Measurements from ENCODE around the gene STPG1.

Gene STPG1

GRCh38 chr1:24362982-24363614 is 50.5 kb downstream of the STPG1 start:
- Histone ChIP-seq H3K4ac (ENCODE audit: low read depth in 1 of 2, low read length in 2 of 2) (no peak overlapping the region), H4K91ac (ENCODE audit: low read length) (no peak overlapping the region), H3K23ac (ENCODE audit: low read length in 2 of 2) (no peak overlapping the region), H3K79me1 (replicated peaks; ENCODE audit: low read length, poor library complexity, severe bottlenecking) (no peaks in the 10 kb centered on the region), H2AFZ (ENCODE audit: low read depth, low read length) (no peak overlapping the region), H3K36me3 (ENCODE audit: control insufficient read depth in 1 of 2, insufficient read depth in 2 of 2, low read depth in 1 of 2, low read length in 2 of 2) (peaks cover 3 to 6% of the 10 kb centered on the region in 2 experiments), H3K14ac (ENCODE audit: low read length in 2 of 2) (no peak overlapping the region), H3K4me1 (ENCODE audit: control insufficient read depth, insufficient read depth, low read depth, low read length) (peaks cover 14% of the 10 kb centered on the region), H3K18ac (ENCODE audit: low read depth in 1 of 2, low read length in 2 of 2) (no peak overlapping the region), H3K9ac (ENCODE audit: low read length) (no peak overlapping the region), H2BK12ac (ENCODE audit: low read length in 2 of 2) (no peak overlapping the region), H2BK15ac (ENCODE audit: low read depth, poor library complexity, severe bottlenecking) (no peak overlapping the region), H3K4me2 (ENCODE audit: low read length, poor library complexity, severe bottlenecking) (no peak overlapping the region), H3K4me3 (ENCODE audit: insufficient read depth in 1 of 2, low read depth in 1 of 2, low read length in 2 of 2) (no peak overlapping the region), H2BK5ac (ENCODE audit: low read depth, low read length, poor library complexity, severe bottlenecking) (no peak overlapping the region), H3K27ac (ENCODE audit: low read length, poor library complexity, severe bottlenecking) (no peak overlapping the region), H3K27me3 (ENCODE audit: control insufficient read depth in 1 of 2, insufficient read depth in 1 of 2, low read length in 2 of 2) (peaks cover 0 to 7% of the 10 kb centered on the region in 2 experiments), H2AK5ac (ENCODE audit: low read length, severe bottlenecking) (no peak overlapping the region), H2BK120ac (ENCODE audit: low read depth, low read length) (no peak overlapping the region), H4K8ac (ENCODE audit: low read length) (no peak overlapping the region), H3K9me3 (ENCODE audit: control insufficient read depth, low read length) (no peaks in the 10 kb centered on the region)
- 68% methylated on average over 3 of the region's 4 CpGs for WGBS
- DNase-seq, result peak; percentile 73

GRCh38 chr1:24362396-24362795 is 51.2 kb downstream of the STPG1 start:
- H4K91ac ChIP-seq (ENCODE audit: low read length), result no peak overlapping the region
- no peak overlapping the region for H3K18ac ChIP-seq (ENCODE audit: low read depth in 1 of 2, low read length in 2 of 2)
- H3K9ac ChIP-seq (ENCODE audit: low read length), result no peak overlapping the region
- no peak overlapping the region for H3K23ac ChIP-seq (ENCODE audit: low read length in 2 of 2)
- peaks cover 0 to 7% of the 10 kb centered on the region in 2 experiments for H3K27me3 ChIP-seq (ENCODE audit: control insufficient read depth in 1 of 2, insufficient read depth in 1 of 2, low read length in 2 of 2)
- H3K4me2 ChIP-seq (ENCODE audit: low read length, poor library complexity, severe bottlenecking), result no peak overlapping the region
- H2BK12ac ChIP-seq (ENCODE audit: low read length in 2 of 2), result no peak overlapping the region
- no peak overlapping the region for H2AFZ ChIP-seq (ENCODE audit: low read depth, low read length)
- H2BK15ac ChIP-seq (ENCODE audit: low read depth, poor library complexity, severe bottlenecking), result no peak overlapping the region
- H2BK5ac ChIP-seq (ENCODE audit: low read depth, low read length, poor library complexity, severe bottlenecking), result no peak overlapping the region
- WGBS, result 97% methylated on average over 1 of the region's 2 CpGs
- H4K8ac ChIP-seq (ENCODE audit: low read length), result no peak overlapping the region
- H3K4me1 ChIP-seq (ENCODE audit: control insufficient read depth, insufficient read depth, low read depth, low read length), result peaks cover 14% of the 10 kb centered on the region
- H2AK5ac ChIP-seq (ENCODE audit: low read length, severe bottlenecking), result peak overlapping the region; percentile 46
- DNase-seq, result no peak
- no peak overlapping the region for H3K4me3 ChIP-seq (ENCODE audit: insufficient read depth in 1 of 2, low read depth in 1 of 2, low read length in 2 of 2)
- no peaks in the 10 kb centered on the region for H3K9me3 ChIP-seq (ENCODE audit: control insufficient read depth, low read length)
- no peak overlapping the region for H3K4ac ChIP-seq (ENCODE audit: low read depth in 1 of 2, low read length in 2 of 2)
- no peak overlapping the region for H2BK120ac ChIP-seq (ENCODE audit: low read depth, low read length)
- H3K27ac ChIP-seq (ENCODE audit: low read length, poor library complexity, severe bottlenecking), result no peak overlapping the region
- H3K14ac ChIP-seq (ENCODE audit: low read length in 2 of 2), result no peak overlapping the region
- peaks cover 5 to 14% of the 10 kb centered on the region in 2 experiments for H3K36me3 ChIP-seq (ENCODE audit: control insufficient read depth in 1 of 2, insufficient read depth in 2 of 2, low read depth in 1 of 2, low read length in 2 of 2)
- H3K79me1 ChIP-seq (replicated peaks; ENCODE audit: low read length, poor library complexity, severe bottlenecking), result no peaks in the 10 kb centered on the region

DNA sequence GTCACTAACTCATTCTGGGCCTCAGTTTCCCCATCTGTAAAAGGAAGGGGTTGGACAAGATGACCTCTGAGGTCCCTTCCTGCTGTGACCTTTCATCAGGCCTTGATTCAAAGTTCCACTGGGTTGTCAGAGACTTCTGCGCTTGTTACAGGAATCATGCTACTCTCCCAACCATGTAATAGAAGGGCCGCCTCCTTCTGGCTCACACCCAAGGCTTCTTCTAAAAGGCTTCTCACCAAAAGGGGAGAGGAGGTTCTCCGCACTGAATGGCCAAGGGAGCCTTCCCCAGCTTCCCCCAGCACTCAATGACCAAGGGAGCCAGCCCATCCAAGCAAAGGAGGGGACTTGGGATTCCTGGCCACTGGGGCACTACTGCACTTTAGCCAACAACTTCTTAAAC is 51.8 kb downstream of the STPG1 start:
- no peak overlapping the region for H2BK120ac ChIP-seq (ENCODE audit: low read depth, low read length)
- DNase-seq, result no peak
- H3K14ac ChIP-seq (ENCODE audit: low read length in 2 of 2), result no peak overlapping the region
- 95% methylated on average over 3 of the region's 3 CpGs for WGBS
- H4K8ac ChIP-seq (ENCODE audit: low read length), result no peak overlapping the region
- no peak overlapping the region for H2BK5ac ChIP-seq (ENCODE audit: low read depth, low read length, poor library complexity, severe bottlenecking)
- H4K91ac ChIP-seq (ENCODE audit: low read length), result no peak overlapping the region
- no peaks in the 10 kb centered on the region for H3K79me1 ChIP-seq (replicated peaks; ENCODE audit: low read length, poor library complexity, severe bottlenecking)
- H3K9ac ChIP-seq (ENCODE audit: low read length), result no peak overlapping the region
- H3K4ac ChIP-seq (ENCODE audit: low read depth in 1 of 2, low read length in 2 of 2), result no peak overlapping the region
- peaks cover 14% of the 10 kb centered on the region for H3K4me1 ChIP-seq (ENCODE audit: control insufficient read depth, insufficient read depth, low read depth, low read length)
- no peak overlapping the region for H2AFZ ChIP-seq (ENCODE audit: low read depth, low read length)
- H3K4me2 ChIP-seq (ENCODE audit: low read length, poor library complexity, severe bottlenecking), result no peak overlapping the region
- no peak overlapping the region for H2BK15ac ChIP-seq (ENCODE audit: low read depth, poor library complexity, severe bottlenecking)
- peaks cover 5 to 18% of the 10 kb centered on the region in 2 experiments for H3K36me3 ChIP-seq (ENCODE audit: control insufficient read depth in 1 of 2, insufficient read depth in 2 of 2, low read depth in 1 of 2, low read length in 2 of 2)
- no peak overlapping the region for H3K23ac ChIP-seq (ENCODE audit: low read length in 2 of 2)
- H3K9me3 ChIP-seq (ENCODE audit: control insufficient read depth, low read length), result no peaks in the 10 kb centered on the region
- peaks cover 0 to 7% of the 10 kb centered on the region in 2 experiments for H3K27me3 ChIP-seq (ENCODE audit: control insufficient read depth in 1 of 2, insufficient read depth in 1 of 2, low read length in 2 of 2)
- no peak overlapping the region for H3K4me3 ChIP-seq (ENCODE audit: insufficient read depth in 1 of 2, low read depth in 1 of 2, low read length in 2 of 2)
- H3K18ac ChIP-seq (ENCODE audit: low read depth in 1 of 2, low read length in 2 of 2), result no peak overlapping the region
- no peak overlapping the region for H2AK5ac ChIP-seq (ENCODE audit: low read length, severe bottlenecking)
- no peak overlapping the region for H2BK12ac ChIP-seq (ENCODE audit: low read length in 2 of 2)
- H3K27ac ChIP-seq (ENCODE audit: low read length, poor library complexity, severe bottlenecking), result no peak overlapping the region

GRCh38 chr1:24360681-24361080 is 52.9 kb downstream of the STPG1 start:
- H3K36me3 ChIP-seq (ENCODE audit: control insufficient read depth in 1 of 2, insufficient read depth in 2 of 2, low read depth in 1 of 2, low read length in 2 of 2), result peaks cover 5 to 18% of the 10 kb centered on the region in 2 experiments
- H3K14ac ChIP-seq (ENCODE audit: low read length in 2 of 2), result no peak overlapping the region
- H3K4ac ChIP-seq (ENCODE audit: low read depth in 1 of 2, low read length in 2 of 2), result no peak overlapping the region
- H2BK12ac ChIP-seq (ENCODE audit: low read length in 2 of 2), result no peak overlapping the region
- no peak overlapping the region for H2BK5ac ChIP-seq (ENCODE audit: low read depth, low read length, poor library complexity, severe bottlenecking)
- WGBS, result 97% methylated on average over 10 of the region's 10 CpGs
- no peak overlapping the region for H2BK120ac ChIP-seq (ENCODE audit: low read depth, low read length)
- peaks cover 0 to 7% of the 10 kb centered on the region in 2 experiments for H3K27me3 ChIP-seq (ENCODE audit: control insufficient read depth in 1 of 2, insufficient read depth in 1 of 2, low read length in 2 of 2)
- H3K79me1 ChIP-seq (replicated peaks; ENCODE audit: low read length, poor library complexity, severe bottlenecking), result no peaks in the 10 kb centered on the region
- DNase-seq, result no peak
- no peak overlapping the region for H3K4me3 ChIP-seq (ENCODE audit: insufficient read depth in 1 of 2, low read depth in 1 of 2, low read length in 2 of 2)
- H2AFZ ChIP-seq (ENCODE audit: low read depth, low read length), result no peak overlapping the region
- H3K4me2 ChIP-seq (ENCODE audit: low read length, poor library complexity, severe bottlenecking), result no peak overlapping the region
- no peak overlapping the region for H3K23ac ChIP-seq (ENCODE audit: low read length in 2 of 2)
- H3K18ac ChIP-seq (ENCODE audit: low read depth in 1 of 2, low read length in 2 of 2), result no peak overlapping the region
- H4K8ac ChIP-seq (ENCODE audit: low read length), result no peak overlapping the region
- no peak overlapping the region for H2AK5ac ChIP-seq (ENCODE audit: low read length, severe bottlenecking)
- no peak overlapping the region for H4K91ac ChIP-seq (ENCODE audit: low read length)
- no peak overlapping the region for H3K27ac ChIP-seq (ENCODE audit: low read length, poor library complexity, severe bottlenecking)
- H3K4me1 ChIP-seq (ENCODE audit: control insufficient read depth, insufficient read depth, low read depth, low read length), result peaks cover 14% of the 10 kb centered on the region
- no peaks in the 10 kb centered on the region for H3K9me3 ChIP-seq (ENCODE audit: control insufficient read depth, low read length)
- H2BK15ac ChIP-seq (ENCODE audit: low read depth, poor library complexity, severe bottlenecking), result no peak overlapping the region
- H3K9ac ChIP-seq (ENCODE audit: low read length), result no peak overlapping the region
